Measurements from ENCODE around the gene RRP36. TPM values are rescaled to one million over a fixed set of nuclear protein-coding genes. Genes with fewer than 3 reads are reported as not detected.
A peak's percentile ranks its signal among the peaks of the same experiment; 100 is the strongest.
"Not testable (repeated sequence)": the region's sequence is repeated elsewhere in the genome, so short reads cannot be mapped to it uniquely, and the experiment has no call there.

The RRP36 gene, protein sequence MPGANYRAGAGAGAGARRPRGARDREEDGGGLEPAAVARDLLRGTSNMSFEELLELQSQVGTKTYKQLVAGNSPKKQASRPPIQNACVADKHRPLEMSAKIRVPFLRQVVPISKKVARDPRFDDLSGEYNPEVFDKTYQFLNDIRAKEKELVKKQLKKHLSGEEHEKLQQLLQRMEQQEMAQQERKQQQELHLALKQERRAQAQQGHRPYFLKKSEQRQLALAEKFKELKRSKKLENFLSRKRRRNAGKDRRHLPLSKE
- 111 and 121 TPM in 2 replicates for total RNA-seq (2014; rRNA removed; shearing (Covaris generic))

DNA sequence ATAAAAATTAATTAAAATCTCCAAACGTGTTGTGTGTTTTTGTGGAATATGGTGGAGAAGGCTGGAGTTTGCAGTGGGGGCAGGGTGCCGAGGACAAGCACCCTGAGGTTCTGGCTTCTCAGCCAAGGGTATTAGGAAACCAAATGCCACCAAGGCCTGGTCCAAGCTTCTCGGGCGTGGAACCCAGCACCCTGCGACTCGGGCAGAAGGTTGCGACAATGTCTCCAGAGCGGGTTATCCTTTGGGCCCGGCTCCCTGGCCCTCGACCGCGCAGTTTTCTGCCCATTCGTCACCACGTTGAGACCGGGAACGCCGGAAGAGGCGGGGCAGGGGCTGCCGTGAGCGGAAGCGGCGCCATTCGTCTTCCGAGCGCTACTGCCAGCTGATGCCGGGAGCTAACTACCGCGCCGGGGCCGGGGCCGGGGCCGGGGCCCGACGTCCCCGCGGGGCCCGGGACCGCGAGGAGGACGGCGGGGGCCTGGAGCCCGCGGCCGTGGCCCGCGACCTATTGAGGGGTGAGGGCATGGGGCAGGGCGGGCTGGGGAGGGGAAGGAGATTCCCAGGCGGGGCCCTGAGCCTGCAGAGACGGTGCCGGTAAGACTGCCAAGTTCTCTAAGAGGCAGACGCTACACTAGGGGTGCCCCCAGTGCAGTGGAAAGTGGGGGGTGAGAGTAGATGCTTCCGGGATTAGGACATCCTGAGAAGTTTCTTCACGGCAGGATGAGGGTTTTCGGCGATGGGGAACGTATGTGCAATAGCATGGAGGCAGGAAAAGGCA lies at the start of gene RRP36:
Gene RRP36, plus strand, starts transcription at position 354 of the 778 bp plus-strand sequence. Its CDS starts 32 bp downstream, at position 386.
- peak; percentile 64 for DNase-seq (ENCODE audit: low spot score)

DNA sequence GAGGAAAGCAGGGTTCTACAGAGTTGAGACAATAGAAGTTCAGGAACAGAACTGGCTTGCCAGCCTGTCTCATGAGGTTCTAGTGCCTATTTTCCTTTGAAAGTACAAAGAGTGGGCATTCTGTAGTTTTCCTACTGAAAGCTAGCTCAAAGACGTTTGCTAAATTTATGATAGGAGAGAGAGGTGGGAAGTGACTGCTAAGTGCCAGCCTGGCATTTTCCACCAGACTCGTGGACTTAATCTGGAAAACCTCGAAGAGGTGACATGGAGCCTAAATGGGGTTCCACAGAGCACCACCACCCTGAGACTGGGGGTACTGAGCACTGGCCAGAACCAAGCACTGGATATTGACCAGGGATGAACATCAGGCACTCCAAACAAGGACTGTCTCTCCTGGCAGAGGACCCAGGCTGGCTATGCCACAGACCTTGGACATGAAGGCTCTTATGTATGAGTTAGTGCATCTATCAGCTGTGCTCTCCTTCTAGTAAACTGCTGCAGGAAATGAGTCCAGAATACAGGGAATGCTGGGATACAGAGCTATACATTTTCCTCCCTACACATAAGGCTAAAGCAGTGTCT lies 49.6 kb upstream of the RRP36 start:
- DNase-seq (ENCODE audit: low spot score), result no peak

DNA sequence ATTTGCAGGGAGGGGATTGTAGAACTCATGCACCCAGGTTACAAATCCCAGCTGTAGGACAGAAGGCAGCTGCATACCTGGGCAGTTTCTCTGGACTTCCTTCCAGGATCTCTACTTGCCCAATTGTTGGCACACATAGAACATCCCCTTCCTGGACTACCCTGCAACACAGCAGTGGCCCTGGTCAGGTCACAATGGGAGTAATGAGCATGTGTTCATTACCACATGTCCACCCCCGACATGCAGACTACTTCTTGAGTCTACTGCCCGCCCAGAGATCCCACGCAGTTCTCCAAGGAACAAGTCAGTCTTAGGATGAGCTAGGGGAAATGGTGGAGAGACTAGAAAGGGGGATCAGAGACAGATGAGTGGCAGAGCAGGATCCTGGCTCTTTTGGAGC lies 47.5 kb upstream of the RRP36 start:
- no peak for DNase-seq (ENCODE audit: low spot score)

DNA sequence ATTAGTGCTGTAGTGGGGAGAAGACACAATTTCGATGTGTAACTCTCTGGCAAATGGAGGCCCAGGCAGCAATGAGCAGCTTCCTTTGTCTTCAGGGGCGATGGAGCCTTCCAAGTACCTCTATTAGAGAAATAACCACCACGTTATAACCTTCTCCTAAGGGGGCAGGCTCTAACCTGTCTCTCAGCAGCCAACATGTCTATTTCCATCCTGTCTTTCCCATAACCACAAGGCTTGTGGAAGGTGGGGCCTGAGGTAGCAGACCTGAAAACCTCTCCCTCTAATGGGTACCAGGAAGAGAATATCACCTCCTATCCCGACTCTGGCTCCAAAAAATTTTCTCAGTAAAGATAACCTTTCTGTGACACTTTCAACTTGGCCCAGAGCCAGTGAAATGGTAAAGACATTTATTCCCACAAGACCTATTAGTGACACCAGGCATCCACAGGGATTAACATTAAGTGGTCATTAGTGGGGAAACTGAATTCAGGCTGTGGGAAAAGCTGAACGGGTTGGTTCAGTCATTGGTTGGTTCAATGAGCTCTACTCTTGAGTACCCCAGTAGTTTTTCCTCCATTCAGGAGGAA lies 46.4 kb upstream of the RRP36 start:
- no peak for DNase-seq (ENCODE audit: low spot score)

DNA sequence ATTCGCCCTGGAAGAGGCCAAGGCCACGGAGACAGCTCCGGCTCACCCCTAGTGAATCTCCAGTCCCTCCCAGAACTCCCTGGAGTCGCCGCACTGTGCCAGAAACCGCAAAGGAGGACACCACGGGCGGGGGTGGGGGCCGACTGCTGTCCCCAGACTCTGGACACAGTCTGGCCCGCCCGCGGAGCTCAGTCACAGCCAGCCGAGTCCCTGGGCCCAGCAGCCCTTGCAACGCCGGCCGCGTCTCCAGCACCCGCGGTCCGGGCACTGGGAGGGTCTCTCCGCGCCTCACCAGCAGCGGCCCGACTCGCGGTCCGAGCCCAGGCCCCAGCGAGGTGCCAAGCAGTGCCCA lies 43.0 kb upstream of the RRP36 start:
- no peak for DNase-seq (ENCODE audit: low spot score)

DNA sequence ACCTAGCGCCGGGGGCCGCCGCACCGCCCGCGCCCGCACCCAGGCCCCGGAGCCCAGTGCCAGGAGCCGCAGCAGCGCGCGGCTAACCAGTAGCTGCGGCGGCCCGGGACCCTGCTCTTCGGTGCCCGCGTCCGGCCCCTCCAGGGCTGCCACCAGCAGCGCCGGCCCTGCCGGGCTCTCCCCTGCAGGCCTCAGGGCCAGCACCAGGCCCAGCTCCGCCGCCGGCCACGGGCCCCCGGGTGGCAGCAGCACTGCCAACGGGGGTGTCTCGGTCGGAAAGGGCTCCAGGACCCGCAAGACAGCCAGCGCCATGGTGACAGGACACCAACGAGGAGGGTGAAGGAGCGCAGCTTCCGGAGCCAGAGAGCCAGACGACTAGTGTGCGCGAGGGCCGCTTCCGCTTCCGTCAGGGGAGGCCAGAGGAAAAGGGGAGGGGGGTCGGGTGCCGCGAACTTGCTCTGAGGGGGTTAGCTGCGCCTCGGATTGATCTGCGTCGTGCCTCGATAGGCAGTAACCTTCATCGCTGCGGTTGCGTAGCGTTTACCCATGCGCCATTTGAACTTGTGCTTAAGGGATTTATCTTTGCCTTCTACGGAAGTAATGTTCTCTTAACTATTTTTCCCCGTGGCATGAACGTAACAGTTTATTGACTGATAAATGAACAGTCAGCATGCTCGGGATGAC lies 42.4 kb upstream of the RRP36 start, which contains the start of gene PEX6:
Gene PEX6, minus strand, starts transcription at position 343 of the 684 bp plus-strand sequence. Its CDS starts 31 bp downstream, at position 312.
- DNase-seq (ENCODE audit: low spot score), result peak; percentile 52

DNA sequence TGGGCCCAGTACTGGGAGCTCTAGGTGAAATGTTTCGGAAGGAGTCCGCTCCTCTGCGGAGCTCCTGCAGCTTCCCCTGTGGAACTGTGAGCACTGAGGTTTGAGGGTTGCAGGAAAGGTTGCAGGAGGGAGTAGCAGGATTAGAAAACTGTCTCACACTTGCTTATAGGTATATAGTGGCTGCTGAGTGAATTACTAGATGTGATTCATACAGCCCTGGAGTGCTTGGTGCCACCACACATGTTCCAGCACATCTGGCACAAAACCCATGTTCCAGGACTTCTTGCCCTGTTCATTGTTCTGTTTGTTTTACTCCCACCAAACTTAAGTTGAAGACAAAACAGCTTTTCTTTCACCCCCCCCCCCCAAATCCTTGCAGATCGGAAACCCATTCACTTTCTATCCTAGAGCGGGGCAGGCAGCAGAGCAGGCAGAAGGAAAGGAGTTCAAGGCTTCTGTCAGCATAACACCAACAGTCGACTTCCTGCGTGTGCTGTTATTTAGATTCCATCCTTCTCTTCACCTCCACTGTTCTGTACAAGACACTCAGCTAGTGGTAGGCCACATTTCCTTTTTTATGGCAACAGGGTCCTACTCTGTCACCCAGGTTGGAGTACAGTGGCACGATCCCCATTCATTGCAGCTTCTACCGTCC lies 41.8 kb upstream of the RRP36 start:
- no peak for DNase-seq (ENCODE audit: low spot score)

DNA sequence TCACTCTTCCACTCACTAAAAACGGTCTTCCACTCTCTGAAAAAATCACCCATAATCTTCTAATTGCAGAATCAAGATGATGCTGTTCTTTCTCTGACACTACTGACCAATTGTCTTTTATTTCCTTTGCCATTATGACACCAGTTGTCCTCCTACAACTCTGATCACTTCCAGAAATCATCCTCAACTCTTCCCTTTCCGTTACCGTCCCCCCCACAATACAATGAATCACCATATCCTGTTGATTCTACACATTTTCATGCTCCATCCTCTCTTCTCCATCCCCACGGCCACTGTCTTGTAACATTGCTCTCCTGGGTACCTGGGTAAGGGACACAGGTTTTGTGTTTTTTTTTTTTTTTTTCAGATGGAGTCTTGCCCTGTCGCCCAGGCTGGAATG lies 39.6 kb upstream of the RRP36 start:
- DNase-seq (ENCODE audit: low spot score), result no peak

DNA sequence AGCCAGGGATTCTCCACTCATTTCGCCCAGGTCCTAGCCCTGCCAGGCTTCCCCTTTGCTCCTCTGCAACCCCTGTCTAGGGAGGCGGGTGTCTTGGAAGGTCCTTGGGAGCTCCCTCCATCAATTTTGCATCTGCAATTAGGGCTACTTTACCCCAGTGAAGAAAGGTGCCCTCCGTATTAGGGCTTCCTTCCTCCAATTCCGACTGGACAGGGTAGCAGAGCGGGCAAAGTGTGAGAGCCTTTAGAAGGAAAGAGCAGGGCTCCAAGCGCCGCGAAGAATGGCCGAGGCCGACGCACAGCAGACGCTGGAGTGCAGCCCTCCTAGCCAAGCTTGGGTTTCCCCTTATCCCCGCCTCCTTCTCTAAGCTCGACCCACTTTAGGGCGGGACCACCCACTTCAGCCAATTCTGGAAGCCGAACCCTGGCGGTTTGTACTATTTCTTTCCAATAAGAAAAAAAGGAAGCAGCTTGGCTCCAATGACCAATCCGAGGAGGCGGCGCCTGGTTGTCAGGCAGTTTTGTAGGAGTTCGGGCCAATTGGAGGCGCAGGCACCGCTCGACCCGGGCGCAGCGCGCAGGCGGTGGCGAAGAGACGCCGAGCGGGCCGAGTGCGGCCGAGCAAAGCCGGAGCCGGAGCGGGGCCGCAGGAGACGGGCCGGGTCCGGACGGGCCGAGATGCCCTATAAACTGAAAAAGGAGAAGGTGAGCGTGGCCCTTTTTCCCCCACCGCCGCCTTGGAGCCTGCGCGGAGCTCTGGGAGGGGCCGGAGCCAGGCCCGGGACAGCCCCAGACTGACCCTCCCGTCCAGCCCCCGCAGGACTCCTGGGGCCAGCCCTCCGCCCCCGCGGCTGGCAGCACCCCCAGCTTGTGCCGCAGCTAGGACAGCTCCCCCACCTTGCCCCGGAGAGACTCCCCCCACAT lies 37.2 kb upstream of the RRP36 start, which contains the start of gene PPP2R5D:
Gene PPP2R5D, plus strand, starts transcription at position 570 of the 923 bp plus-strand sequence. Its CDS starts 108 bp downstream, at position 678.
- peak; percentile 97 for DNase-seq (ENCODE audit: low spot score)

DNA sequence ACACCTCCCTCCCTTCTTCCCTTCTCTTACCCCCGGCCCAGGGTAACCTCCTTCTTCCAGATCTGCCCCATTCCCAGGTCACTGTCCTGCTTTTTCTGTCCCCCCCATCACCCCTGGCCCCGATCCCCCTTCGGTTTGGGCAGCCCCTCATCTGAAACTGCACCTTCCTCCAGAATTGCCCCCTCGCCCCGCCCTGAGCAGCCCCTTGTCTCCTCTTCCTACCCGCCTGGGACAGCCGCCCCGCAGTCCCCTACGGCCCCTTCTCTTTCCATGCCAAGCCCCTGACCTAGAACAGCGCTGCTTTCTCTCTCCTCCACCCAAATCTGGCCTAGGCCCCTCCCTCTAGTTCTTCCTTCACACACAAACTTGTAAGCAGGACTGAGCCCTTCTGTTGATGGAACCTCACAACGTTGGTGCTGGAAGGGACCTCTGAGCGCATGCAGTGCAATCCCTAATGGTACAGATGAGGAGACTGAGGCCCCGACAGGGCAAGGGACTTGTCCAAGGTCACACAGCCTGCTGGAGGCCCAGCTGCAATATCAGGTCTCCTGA lies 36.4 kb upstream of the RRP36 start:
- DNase-seq (ENCODE audit: low spot score), result no peak

DNA sequence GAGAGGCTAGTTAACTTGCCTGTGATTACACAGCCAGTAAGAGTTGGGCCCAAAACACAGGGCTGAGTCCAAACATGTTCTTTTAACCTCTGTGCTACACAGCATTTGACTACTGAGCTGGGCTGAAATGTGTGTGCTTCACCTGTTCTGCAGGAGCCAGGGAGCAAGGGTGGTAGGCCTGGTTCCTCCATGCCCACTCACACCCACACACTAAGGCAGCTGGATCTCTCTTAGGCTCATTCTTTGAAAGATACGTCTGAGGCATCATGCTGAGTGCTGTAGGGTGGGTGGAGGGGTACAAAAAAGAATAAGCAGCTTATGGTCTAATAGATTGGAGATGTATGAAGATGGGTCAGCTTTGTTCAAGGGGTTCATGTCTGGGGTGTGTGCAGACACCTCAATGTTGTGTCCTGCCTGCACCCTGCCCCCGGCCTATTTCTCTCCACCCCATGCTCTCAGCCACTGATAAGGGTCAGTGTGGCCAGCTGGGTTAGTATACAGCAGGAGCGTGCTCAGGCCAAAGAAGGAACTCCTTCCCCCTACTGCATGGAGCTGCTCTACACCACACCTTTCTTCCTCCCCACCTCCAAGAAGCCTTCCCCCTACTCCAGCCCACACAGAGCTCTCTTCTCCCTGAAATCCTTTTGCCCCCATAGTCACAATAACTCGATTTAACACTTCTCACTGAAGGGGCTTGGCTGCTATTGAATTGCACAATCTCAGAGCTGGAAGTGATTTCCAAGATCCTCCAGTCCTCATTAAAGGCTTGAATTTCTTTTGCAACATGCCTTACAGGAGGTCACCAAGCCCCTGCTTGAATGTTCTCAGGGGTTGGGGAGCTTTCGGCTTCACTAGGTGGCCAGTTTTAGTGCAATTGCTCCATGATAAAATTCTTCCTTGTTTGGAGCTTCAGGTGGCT lies 33.6 kb upstream of the RRP36 start:
- DNase-seq (ENCODE audit: low spot score), result no peak

DNA sequence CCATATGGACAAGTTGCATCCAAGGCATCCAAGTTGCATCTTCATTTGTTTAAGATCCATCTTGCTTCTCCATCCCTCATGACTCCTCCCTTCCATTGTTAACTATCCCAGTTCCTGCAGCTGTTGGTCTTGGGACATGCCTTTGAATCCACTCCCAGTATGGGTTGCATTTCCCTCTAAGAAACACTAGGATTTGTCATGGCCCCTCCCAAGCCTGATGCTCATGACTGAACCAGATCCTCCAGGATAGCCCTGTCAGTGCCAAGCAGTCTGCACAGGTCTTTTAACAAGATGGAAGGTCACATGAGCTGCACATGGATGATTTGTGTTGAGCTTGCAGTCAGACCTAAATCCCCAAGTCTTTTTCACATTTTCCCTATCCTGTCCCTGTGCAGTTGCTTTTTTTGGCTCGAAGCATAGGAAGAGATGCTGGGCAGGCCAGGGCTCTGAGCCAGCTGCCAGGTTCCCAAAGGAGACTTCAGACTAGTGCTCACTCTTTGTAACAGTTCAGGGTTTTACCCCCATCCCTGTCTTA lies 32.9 kb upstream of the RRP36 start:
- no peak for DNase-seq (ENCODE audit: low spot score)

DNA sequence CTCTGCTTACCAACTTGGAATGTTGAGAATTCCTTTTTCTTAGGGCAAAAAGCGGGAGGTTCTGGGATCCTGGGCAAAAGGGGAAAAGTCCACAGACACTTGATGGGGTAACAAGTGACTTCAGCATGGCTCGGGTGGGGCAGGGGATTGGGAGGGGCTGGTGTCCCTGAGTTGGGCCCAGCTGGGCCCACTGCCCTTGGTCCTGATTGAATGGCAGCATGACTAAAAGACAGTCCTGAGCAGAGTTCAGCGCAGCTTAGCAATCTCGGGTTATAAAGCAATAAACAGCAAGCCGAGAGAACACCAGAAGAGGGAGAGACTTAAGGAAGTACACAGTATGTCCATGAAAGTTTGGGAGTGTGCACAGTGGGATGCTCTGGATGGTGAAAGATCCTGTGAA lies 31.5 kb upstream of the RRP36 start:
- no peak for DNase-seq (ENCODE audit: low spot score)

DNA sequence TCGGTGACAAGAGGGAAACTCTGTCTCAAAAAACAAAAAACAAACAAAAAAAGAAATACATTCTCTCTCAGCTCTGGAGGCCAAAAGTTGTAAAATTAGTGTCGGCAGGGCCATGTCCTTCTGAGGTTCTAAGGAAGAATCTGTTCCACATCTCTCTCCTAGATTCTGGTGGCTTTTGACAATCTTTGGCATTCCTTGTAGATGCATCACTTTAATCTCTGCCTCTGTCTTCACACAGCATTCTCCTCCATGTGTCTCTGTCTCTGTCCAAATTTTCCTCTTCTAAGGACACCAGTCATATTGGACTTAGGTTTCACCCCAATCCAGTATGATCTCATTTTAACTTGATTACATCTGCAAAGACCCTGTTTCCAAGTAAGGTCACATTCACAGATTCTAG lies 28.0 kb upstream of the RRP36 start:
- no peak for DNase-seq (ENCODE audit: low spot score)

DNA sequence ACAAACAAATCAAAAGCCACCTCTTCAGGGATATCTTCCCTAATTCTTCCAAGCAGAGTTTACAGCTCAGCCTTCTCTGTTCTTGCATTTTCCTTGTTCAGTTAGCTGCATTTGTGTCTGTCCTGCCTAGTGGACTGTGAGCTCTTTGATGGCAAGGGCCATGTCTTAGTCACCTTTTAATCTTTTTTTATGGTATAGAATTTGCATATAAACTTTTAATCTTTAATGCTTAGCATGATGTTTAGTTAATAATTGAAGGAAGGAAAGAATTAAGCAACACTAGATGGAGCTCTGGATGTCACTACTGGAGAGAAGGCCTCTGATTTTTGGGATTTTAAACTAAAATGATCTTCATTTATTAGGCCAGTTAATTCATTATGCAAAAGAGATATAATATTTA lies 24.9 kb upstream of the RRP36 start:
- no peak for DNase-seq (ENCODE audit: low spot score)

DNA sequence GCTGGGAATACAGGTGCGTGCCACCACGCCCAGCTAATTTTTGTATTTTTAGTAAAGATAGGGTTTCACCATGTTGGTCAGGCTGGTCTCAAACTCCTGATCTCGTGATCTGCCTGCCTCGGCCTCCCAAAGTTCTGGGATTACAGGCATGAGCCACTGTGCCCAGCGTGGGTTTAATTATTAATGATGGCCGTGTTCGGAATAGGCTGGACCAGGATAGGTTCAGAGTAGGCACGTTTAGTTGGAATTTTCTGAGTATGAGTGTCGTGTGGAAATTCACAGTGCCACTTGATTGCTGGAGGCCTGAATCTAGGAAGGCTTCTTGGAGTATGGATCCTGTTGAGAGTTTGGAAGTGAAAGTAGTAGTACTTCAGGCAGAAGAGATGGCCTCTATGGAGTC lies 23.2 kb upstream of the RRP36 start:
- DNase-seq (ENCODE audit: low spot score), result not testable (repeated sequence)

DNA sequence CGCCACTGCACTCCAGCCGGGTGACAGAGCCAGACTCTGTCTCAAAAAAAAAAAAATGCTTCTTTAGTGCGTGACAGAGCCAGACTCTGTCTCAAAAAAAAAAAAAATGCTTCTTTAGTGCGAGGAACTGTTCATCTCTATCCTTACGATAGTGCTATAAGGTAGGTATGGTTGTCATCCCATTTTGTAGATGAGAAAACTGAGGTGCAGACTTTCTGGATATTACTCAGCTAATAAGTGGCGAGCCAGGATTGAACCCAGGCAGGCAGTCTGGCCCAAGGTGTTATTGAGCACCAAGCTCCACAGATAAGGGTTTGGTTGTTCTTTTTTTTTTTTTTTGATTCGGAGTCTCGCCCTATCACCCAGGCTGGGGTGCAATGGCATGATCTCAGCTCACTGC lies 19.6 kb upstream of the RRP36 start:
- no peak for DNase-seq (ENCODE audit: low spot score)

DNA sequence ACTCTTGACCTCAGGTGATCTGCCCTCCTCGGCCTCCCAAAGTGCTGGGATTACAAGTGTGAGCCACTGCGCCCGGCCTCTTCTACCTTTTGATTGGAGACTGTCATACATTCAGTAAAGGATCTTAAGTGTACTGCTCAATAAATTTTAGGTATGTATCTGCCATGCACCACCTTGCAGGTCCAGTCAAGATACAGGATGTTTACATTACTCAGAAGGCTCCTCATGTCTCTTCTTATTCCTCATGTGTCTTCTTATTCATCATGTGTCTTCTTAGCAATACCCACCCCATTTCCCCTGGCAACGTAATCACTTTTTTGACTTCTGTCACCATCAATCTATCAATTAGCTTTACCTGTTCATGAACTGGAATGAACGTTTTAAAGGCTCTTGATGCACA lies 15.6 kb upstream of the RRP36 start:
- DNase-seq (ENCODE audit: low spot score), result no peak

All from A172 (cell line).